Activated naive CD4-positive, alpha-beta T cell treated with anti-CD3 and anti-CD28 coated beads for 36 hours (primary cell): Measurements from ENCODE around the gene TBC1D22A. TPM values are rescaled to one million over a fixed set of nuclear protein-coding genes. Genes with fewer than 3 reads are reported as not detected.
A peak's percentile ranks its signal among the peaks of the same experiment; 100 is the strongest.

ENCODE experiments used
- CTCF ChIA-PET: fragments of 350-600 bp; sonication (Branson Sonifier 250); formaldehyde crosslinking; loops from one replicate; lab custom pipeline; 2021; ENCODE audit warnings: antibody characterized with exemption; lab: Charles Lee
- DNase-seq: peaks from one replicate; pipeline ENCODE4 v3.0.0-alpha.2; 2020
- H3K27ac Mint-ChIP-seq: one replicate; pipeline ENCODE4 v1.8.0; 2021; ENCODE audit warnings: mild to moderate bottlenecking, mixed read lengths
- H3K27me3 Mint-ChIP-seq: one replicate; pipeline ENCODE4 v1.8.0; 2021; ENCODE audit warnings: low read depth, mixed read lengths
- H3K36me3 Mint-ChIP-seq: one replicate; pipeline ENCODE4 v1.8.0; 2021; ENCODE audit warnings: low read depth, mixed read lengths
- H3K4me1 Mint-ChIP-seq: one replicate; pipeline ENCODE4 v1.8.0; 2021; ENCODE audit warnings: low read depth, mixed read lengths
- H3K4me3 Mint-ChIP-seq: one replicate; pipeline ENCODE4 v1.8.0; 2021; ENCODE audit warnings: mild to moderate bottlenecking, moderate library complexity, mixed read lengths
- H3K9me3 Mint-ChIP-seq: one replicate; pipeline ENCODE4 v1.8.0; 2021; ENCODE audit warnings: mixed read lengths
- intact Hi-C: fragments of 100-400 bp; cut with micrococcal nuclease; formaldehyde crosslinking; loops from one replicate; pipeline ENCODE4 v1.15.1; 2023
- total RNA-seq, 2 experiments: library from RNA; stranded (reverse); gene quantifications; one replicate each; pipeline ENCODE4 v1.2.3, GENCODE V29; 2021

Gene TBC1D22A
- total RNA-seq, 2 experiments from 2014 or later, result 20.1 to 21.4 TPM

DNA sequence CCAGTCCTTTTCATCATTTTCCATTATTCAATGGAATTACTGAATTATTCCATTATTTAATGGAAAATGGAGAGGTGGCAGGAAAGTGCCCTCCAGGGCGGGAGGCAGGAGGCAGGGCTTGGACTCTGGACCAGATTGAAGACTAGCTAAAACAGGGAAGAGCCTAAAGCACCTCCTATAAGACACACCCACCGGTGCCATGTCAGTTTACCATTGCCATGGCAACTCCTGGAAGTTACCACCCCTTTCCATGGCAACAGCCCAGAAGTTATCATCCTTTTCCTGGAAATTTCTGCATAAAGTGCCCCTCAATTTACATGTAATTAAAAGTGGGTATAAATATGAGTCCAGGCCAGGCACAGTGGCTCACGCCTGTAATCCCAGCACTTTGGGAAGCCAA lies 443.7 kb downstream of the TBC1D22A start:
- Mint-ChIP-seq H3K36me3 (no peaks in the 10 kb centered on the region), H3K4me1 (no peaks in the 10 kb centered on the region), H3K27ac (no peak overlapping the region), H3K9me3 (no peaks in the 10 kb centered on the region), H3K4me3 (no peak overlapping the region), H3K27me3 (no peaks in the 10 kb centered on the region)
- DNase-seq, result no peak
- intact Hi-C loops, result no loop called here
- CTCF ChIA-PET, result no interaction called here

DNA sequence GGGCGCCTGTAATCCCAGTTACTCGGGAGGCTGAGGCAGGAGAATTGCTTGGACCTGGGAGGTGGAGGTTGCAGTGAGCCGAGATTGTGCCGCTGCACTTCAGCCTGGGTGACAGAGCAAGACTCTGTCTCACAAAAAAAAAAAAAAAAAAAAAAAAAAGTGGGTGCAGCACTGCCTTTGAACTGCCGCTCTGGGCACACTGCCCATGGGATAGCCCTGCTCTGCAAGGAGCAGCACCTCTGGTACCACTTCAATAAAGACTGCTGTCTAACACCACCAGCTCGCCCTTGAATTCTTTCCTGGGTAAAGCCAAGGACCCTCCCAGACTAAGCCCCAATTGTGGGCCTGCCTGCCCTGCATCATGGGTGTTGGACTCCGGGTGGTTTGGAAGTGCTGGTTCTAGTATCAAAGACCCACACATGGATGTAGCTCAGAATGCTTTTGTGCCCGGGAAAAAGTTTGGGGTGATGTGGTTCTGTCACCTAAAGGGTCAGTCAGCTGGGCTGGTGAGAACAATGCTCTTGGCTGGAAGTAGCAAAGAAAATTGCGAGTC lies 444.3 kb downstream of the TBC1D22A start:
- Mint-ChIP-seq H3K27me3 (no peaks in the 10 kb centered on the region), H3K4me3 (no peak overlapping the region), H3K27ac (no peak overlapping the region), H3K9me3 (no peaks in the 10 kb centered on the region), H3K36me3 (no peaks in the 10 kb centered on the region), H3K4me1 (no peaks in the 10 kb centered on the region)
- CTCF ChIA-PET, result no interaction called here
- intact Hi-C loops, result no loop called here
- no peak for DNase-seq

DNA sequence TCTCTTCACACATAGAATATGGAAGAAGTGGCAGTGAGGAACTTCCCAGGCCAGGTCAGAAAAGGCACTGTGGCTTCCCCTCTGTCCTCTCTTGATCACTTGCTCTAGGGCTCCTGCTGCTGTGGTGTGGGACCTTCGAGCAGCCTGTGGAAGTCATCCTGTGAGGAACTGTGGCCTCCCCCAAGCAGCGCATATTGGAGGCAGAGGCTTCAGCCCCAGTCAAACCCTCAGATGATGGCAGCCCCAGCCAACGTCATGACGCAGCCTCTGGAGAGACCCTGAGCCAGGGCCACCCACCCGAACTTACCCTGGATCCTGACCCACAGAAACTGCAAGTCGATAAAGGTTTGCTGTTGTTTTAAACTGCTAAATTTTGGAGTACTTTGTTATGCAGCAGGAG lies 444.9 kb downstream of the TBC1D22A start:
- intact Hi-C loops, result no loop called here
- H3K4me1 Mint-ChIP-seq, result no peaks in the 10 kb centered on the region
- no peak overlapping the region for H3K4me3 Mint-ChIP-seq
- DNase-seq, result no peak
- no peaks in the 10 kb centered on the region for H3K27me3 Mint-ChIP-seq
- H3K36me3 Mint-ChIP-seq, result no peaks in the 10 kb centered on the region
- no peak overlapping the region for H3K27ac Mint-ChIP-seq
- CTCF ChIA-PET, result no interaction called here
- H3K9me3 Mint-ChIP-seq, result no peaks in the 10 kb centered on the region

DNA sequence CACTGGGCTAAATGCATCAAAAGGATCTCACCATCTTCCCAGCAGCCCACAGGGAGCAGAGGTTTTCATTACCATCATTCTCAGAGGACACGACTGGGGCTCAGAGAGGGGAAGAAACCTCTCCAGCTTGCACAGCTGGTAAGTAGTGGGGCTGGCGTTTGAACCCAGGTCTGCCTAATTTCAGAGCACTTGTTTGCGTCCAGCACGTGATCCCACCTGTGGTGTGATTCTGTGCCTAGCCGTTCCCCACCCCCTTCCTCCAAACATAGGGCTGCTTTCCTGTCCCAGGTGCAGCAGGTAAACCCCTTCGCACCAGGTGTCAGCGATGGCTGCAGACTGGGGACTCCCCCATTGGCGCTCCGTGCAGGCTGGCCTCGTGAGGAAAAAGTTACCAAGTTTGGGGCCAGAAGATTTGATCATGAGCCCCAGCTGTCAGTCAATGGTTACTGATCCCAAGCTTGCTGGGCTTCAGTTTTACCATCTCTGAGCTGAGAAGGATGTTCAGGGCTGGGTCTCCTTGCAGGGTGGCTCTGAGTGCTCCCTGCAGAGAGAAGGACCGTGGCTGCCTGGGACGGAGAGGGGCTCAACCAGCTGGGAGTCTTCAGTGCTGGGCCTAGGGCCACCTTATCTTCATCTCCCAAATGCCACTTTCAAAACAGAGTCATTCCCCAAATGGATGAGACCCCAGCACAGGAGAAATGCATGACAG lies 445.6 kb downstream of the TBC1D22A start:
- Mint-ChIP-seq H3K4me1 (no peaks in the 10 kb centered on the region), H3K27me3 (no peaks in the 10 kb centered on the region), H3K9me3 (no peaks in the 10 kb centered on the region), H3K36me3 (no peaks in the 10 kb centered on the region), H3K27ac (no peak overlapping the region), H3K4me3 (no peak overlapping the region)
- intact Hi-C loops, result no loop called here
- CTCF ChIA-PET, result no interaction called here
- no peak for DNase-seq

DNA sequence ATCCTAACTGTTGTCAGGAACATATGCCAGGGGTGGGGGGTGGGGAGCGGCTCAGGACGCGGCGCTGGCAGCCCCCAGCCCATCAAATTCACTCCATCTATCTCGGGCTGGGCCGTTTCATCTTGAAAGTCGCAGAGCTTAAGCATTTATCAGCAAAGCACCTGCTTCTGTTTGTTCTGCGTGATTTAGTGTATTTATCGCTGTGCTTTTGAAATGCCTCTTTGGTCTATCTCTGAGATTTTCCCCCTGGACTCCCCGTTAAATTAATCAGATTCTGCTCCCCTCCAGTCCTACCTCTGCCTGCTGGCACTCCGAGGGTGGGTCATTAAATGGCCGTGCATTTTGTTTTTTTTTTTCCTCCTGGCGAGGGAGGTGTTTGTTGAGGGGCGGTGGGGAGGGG lies 446.2 kb downstream of the TBC1D22A start:
- H3K4me3 Mint-ChIP-seq, result no peak overlapping the region
- no peak for DNase-seq
- intact Hi-C loops, result no loop called here
- no peaks in the 10 kb centered on the region for H3K27me3 Mint-ChIP-seq
- CTCF ChIA-PET, result no interaction called here
- H3K36me3 Mint-ChIP-seq, result no peaks in the 10 kb centered on the region
- H3K9me3 Mint-ChIP-seq, result no peaks in the 10 kb centered on the region
- no peak overlapping the region for H3K27ac Mint-ChIP-seq
- peaks cover 2% of the 10 kb centered on the region for H3K4me1 Mint-ChIP-seq

DNA sequence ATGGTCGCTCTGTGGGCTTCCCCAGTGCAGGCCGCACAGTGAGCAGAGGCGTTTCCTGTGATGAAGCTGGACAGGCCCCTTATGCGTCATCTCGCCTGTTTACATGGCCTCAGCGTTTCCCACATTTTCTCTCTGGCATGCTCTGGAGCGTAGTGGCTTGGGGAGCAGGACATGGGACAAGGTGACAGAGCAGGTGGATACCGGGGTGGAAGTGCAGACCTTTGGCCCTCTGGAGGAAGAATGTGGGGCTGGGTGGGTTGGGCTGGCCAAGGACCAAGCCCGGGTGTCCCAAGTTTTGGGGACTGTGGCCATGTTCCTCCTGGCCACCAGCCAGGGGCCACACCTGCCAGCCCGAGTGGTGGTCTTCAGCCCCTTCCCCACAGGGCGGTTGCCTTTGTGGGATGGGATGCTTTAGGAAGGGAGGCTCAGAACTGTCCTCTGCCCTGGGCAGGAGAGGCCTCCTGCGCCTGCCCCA lies 446.6 kb downstream of the TBC1D22A start:
- H3K27ac Mint-ChIP-seq, result no peak overlapping the region
- H3K27me3 Mint-ChIP-seq, result no peaks in the 10 kb centered on the region
- intact Hi-C loops, result no loop called here
- no peaks in the 10 kb centered on the region for H3K36me3 Mint-ChIP-seq
- DNase-seq, result no peak
- H3K4me3 Mint-ChIP-seq, result no peak overlapping the region
- H3K9me3 Mint-ChIP-seq, result no peaks in the 10 kb centered on the region
- H3K4me1 Mint-ChIP-seq, result peaks cover 2% of the 10 kb centered on the region
- CTCF ChIA-PET, result no interaction called here

DNA sequence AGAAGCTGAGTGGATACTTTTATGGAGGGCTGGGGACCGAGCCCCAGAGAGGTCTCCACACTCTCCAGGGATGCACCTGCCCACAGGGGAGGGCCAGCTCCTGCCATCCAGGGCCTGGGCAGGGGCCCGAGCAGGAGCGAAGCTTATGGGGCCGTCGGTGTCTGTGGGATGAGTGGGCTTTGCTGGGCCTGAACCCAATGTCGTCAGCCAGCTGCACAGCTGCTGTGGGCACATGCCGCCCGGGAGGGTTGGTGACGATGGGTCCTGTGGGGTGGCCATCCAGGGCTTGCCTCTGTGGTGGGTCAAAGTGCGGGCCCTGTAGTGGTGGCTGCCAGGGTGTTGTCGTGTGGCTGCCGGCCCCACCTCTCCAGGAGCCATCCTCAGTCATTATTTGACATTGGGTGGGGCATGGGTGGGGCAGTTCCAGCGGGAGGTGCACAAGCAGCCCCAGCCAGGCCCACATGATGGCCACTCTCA lies 447.1 kb downstream of the TBC1D22A start:
- DNase-seq, result no peak
- Mint-ChIP-seq H3K27me3 (no peaks in the 10 kb centered on the region), H3K4me1 (peaks cover 2% of the 10 kb centered on the region), H3K4me3 (no peak overlapping the region), H3K27ac (no peak overlapping the region), H3K9me3 (no peaks in the 10 kb centered on the region), H3K36me3 (no peaks in the 10 kb centered on the region)
- intact Hi-C loops, result loop anchor here (5.0 kb wide), 1 partner anchor 1283 kb away; no protein-coding TSS in a partner anchor
- CTCF ChIA-PET, result no interaction called here

DNA sequence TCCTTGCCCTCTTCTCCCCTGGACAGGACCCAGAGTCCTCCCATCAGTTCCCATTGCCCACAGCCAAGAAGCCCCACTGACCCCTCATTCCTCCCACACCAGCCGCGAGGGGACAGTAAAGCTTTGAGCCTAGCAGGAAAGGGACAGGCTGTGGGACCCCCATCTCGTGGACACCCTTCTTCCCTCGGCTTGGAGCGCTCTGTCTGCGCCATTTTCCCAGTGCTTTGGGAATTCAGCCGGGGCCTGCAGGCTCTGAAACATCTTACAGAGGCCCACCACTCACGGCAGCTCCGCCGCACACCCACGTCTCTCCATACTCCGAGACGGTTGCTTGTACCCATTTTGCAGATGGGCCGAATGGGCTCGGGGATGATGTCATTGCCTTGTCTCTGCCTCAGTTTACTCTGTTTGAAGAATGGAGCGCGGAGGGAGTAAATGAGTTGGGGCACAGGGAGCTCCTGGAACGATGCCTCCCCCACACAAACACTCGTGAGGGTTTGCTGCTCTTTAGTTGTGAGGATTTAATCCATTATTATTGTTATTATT lies 447.7 kb downstream of the TBC1D22A start:
- no peaks in the 10 kb centered on the region for H3K27me3 Mint-ChIP-seq
- intact Hi-C loops, result loop anchor here (5.0 kb wide), 1 partner anchor 1282 kb away; no protein-coding TSS in a partner anchor
- no peak for DNase-seq
- no peaks in the 10 kb centered on the region for H3K9me3 Mint-ChIP-seq
- peaks cover 2% of the 10 kb centered on the region for H3K4me1 Mint-ChIP-seq
- no peak overlapping the region for H3K4me3 Mint-ChIP-seq
- no peaks in the 10 kb centered on the region for H3K36me3 Mint-ChIP-seq
- H3K27ac Mint-ChIP-seq, result no peak overlapping the region
- CTCF ChIA-PET, result no interaction called here

DNA sequence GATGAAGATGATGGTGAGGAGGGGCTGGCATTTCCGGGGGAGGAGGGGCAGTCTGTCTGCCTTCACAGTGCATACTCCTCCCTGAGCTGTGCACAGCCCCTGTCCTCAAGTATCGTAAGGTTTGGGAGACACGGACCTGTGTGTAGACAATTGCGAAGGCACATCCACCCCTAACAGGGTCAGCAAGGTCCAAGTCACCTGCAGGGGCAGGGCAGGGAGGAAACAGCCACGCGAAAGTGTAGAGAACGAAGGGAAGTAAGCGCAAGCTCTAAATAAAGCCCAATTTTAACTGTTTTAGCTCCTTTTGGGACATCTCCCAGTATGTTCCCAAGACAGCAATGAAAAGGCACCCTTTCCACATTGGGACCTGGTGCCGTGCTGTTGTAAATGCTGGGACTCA lies 448.2 kb downstream of the TBC1D22A start:
- no peak overlapping the region for H3K27ac Mint-ChIP-seq
- no peak overlapping the region for H3K4me3 Mint-ChIP-seq
- peaks cover 2% of the 10 kb centered on the region for H3K4me1 Mint-ChIP-seq
- H3K27me3 Mint-ChIP-seq, result no peaks in the 10 kb centered on the region
- no peaks in the 10 kb centered on the region for H3K36me3 Mint-ChIP-seq
- intact Hi-C loops, result loop anchor here (5.0 kb wide), 1 partner anchor 1282 kb away; no protein-coding TSS in a partner anchor
- no peaks in the 10 kb centered on the region for H3K9me3 Mint-ChIP-seq
- CTCF ChIA-PET, result no interaction called here
- DNase-seq, result no peak

DNA sequence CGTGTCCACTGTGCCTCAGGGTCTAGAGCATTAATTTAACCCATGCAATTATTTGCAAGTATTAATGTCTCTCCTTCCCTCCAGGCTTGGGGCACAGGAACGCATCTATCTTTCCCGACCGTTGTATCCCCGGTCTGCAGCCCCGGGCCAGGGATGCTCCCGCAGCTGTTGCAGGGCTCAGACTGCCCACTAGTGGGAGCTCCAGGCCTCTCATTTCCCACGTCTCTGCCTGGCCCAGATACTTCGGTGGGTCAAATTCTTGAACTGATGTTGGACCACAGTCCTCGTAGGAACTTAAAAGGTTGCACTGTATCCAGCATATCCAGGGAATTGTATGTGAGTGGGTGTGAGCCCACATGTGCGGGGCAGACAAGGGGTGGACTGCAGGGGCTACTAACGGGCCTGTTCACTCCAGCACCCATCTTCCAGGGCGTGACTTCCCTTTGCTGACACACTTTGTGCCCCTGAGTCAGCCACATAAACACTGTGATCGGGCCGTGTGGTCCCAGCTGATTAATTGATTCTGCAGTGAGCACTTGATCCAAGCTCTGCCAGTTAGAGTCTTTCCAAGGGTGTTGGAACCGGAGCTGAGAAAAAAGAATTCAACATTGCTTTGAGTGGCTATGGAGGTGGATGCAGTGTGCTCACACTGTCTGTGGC lies 451.3 kb downstream of the TBC1D22A start:
- no peak overlapping the region for H3K4me3 Mint-ChIP-seq
- DNase-seq, result peak; percentile 73
- intact Hi-C loops, result loop anchor here (5.0 kb wide), 1 partner anchor 1279 kb away; no protein-coding TSS in a partner anchor
- H3K27me3 Mint-ChIP-seq, result no peaks in the 10 kb centered on the region
- H3K9me3 Mint-ChIP-seq, result no peaks in the 10 kb centered on the region
- H3K36me3 Mint-ChIP-seq, result no peaks in the 10 kb centered on the region
- H3K27ac Mint-ChIP-seq, result no peak overlapping the region
- peaks cover 2% of the 10 kb centered on the region for H3K4me1 Mint-ChIP-seq
- CTCF ChIA-PET, result interaction anchor here (0.8 to 1.9 kb wide), 5 partner anchors 14 to 1279 kb away, joined by 3 to 6 read pairs (median 3); no protein-coding TSS in a partner anchor

DNA sequence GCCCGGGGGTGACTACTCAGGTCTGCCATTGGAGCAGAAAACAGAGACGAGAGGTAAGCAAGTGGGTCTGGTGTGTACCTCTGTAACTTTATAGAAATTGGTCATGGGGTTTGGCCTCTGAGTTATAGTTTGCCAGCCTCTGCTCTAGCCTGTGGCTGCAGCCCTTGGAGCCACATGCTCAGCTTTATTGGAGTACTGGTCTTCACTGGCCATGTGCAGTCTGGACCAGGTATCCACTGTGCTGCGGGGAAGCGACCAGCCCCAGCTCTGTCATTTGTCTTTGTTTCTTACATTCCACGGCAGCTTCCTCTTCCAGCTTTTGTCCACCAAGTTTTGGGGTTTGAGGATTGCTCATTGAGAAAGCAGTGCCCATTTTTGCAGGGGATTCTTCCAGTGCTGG lies 453.4 kb downstream of the TBC1D22A start:
- CTCF ChIA-PET, result interaction anchor here (0.5 to 1.5 kb wide), 2 partner anchors 15 to 366 kb away, joined by 3 read pairs; no protein-coding TSS in a partner anchor
- no peak for DNase-seq
- Mint-ChIP-seq H3K4me3 (no peak overlapping the region), H3K36me3 (no peaks in the 10 kb centered on the region), H3K27ac (no peak overlapping the region), H3K9me3 (no peaks in the 10 kb centered on the region), H3K27me3 (no peaks in the 10 kb centered on the region), H3K4me1 (peaks cover 2% of the 10 kb centered on the region)
- intact Hi-C loops, result no loop called here

DNA sequence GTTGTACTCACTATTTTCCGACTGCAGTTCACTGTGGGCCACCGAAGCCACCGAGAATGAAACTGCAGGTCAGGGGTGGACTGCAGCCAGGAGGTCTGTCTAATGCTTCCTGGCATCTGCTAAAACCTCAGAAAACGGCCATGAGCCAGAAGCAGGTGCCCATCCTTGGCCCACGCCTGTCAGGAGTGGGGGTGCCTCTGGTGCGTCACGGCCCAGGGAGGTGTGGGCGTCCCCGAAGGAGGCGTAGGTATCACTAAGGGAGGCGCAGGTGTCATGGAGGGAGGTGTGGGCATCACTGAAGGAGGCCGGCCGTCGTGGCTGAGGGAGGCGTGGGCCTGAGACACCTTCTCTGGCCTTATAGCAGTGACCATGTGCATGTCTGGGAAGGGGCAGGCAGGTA lies 456.2 kb downstream of the TBC1D22A start:
- Mint-ChIP-seq H3K4me3 (no peak overlapping the region), H3K27ac (no peak overlapping the region), H3K9me3 (no peaks in the 10 kb centered on the region), H3K36me3 (no peaks in the 10 kb centered on the region), H3K27me3 (no peaks in the 10 kb centered on the region), H3K4me1 (no peaks in the 10 kb centered on the region)
- intact Hi-C loops, result no loop called here
- no peak for DNase-seq
- CTCF ChIA-PET, result no interaction called here
